Heart left ventricle (tissue), 13 donors: ENCODE measurements around the gene CDC20.

ENCODE experiments used
- CTCF ChIP-seq, 12 donors: fragments of 200-600 bp; sonication (generic) in 4 of 12; IDR thresholded peaks; one replicate each; pipeline versions ENCODE4 v1.5.0 to v1.8.0; 2018 to 2022; ENCODE audit warnings: antibody characterized with exemption in 12 of 12, mild to moderate bottlenecking in 5 of 12
- POLR2A ChIP-seq, 2 donors: fragments of 450-650 bp; IDR thresholded peaks; one replicate each; pipeline ENCODE4 v1.6.1; 2017; ENCODE audit warnings: antibody characterized with exemption in 2 of 2, mild to moderate bottlenecking in 2 of 2, moderate library complexity in 2 of 2
- donor health status: ischemic (EF 13 %, LVEDD 7.1; RV severe dilation, severe dysfunction).
- donor health status: DM: no; HTN: yes; CAD: no.
- donor health status: DM: no; HTN: no; CAD: no.
- donor health status: ischemic (EF 25% LVEDD 6.9; RV normal size, moderate dysfunction).
- donor health status: ischemic (EF 25% LVEDD 5.7; RV mildly dilated, moderate dysfunction).
- donor health status: ischemic (EF 35%, LVEDD 5.7; RV mildly dilated, moderate dysfunction).
- donor health status: nonischemic (EF 11% LVEDD 7.7; RV severe dilation, severe dysfunction).
- donor health status: DM: yes; HTN: yes; CAD: no.
- donor health status: PGD.
- donor health status: ischemic (EF 29% LVEDD 5.4; RV normal size, mild dysfunction).
- donor health status: nonischemic (EF 23%, LVEDD 6.1; RV moderate dilation, normal function).

GRCh38 chr1:43410571-43410970, 51.8 kb downstream of the CDC20 start:
- TF ChIP-seq CTCF (IDR thresholded peaks at IDR 0.05): no peak
- TF ChIP-seq POLR2A (IDR thresholded peaks at IDR 0.05): no peak
